Caki2 (cell line): ENCODE measurements around the gene ANKDD1B. TPM values are rescaled to one million over a fixed set of nuclear protein-coding genes. Genes with fewer than 3 reads are reported as not detected.
"Not testable (repeated sequence)": the region's sequence is repeated elsewhere in the genome, so short reads cannot be mapped to it uniquely, and the experiment has no call there.

Experiments used
- DNase-seq: peaks from one replicate; pipeline ENCODE4 v3.0.0-alpha.2; 2015; ENCODE audit warnings: low read depth
- in situ Hi-C: cut with HindIII; loops from 2 replicates; pipeline ENCODE4 v1.10.0; 2016; ENCODE audit warnings: low sequenced_read_pairs, low pct_unique_long_range_greater_than_20kb, mixed read lengths
- total RNA-seq: library from RNA; depleted of rRNA; stranded (reverse); fragments of >200 nt; shearing (Covaris generic); gene quantifications from 2 replicates; pipeline ENCODE4 v1.2.3, GENCODE V29; 2014; ENCODE audit warnings: low replicate concordance; rRNA removed

ANKDD1B gene
- total RNA-seq = 1.5 and 3.6 TPM in 2 replicates

- in situ Hi-C loops = no loop called here
- peak; percentile 56 for DNase-seq
Measured at GRCh38 chr5:75611311-75612225, at the start of gene ANKDD1B. Gene ANKDD1B (plus strand): TSS chr5:75611453. CDS start chr5:75611635, 182 bp downstream.

GRCh38 chr5:75565991-75566709 is 45.1 kb upstream of the ANKDD1B start:
- DNase-seq = peak; percentile 53
- in situ Hi-C loops = not testable (repeated sequence)

GRCh38 chr5:75566710-75567309 is 44.4 kb upstream of the ANKDD1B start:
- peak; percentile 84 for DNase-seq
- in situ Hi-C loops = no loop called here

- peak; percentile 57 for DNase-seq
- in situ Hi-C loops = no loop called here
Measured at GRCh38 chr5:75567710-75568109, 43.5 kb upstream of the ANKDD1B start.

GRCh38 chr5:75568202-75568601 is 43.1 kb upstream of the ANKDD1B start:
- in situ Hi-C loops = no loop called here

GRCh38 chr5:75571547-75571946 is 39.7 kb upstream of the ANKDD1B start:
- no peak for DNase-seq
- in situ Hi-C loops = no loop called here

More at GRCh38 chr5:75568202-75568601, 43.1 kb upstream of the ANKDD1B start:
- no peak for DNase-seq

GRCh38 chr5:75574791-75575190 is 36.5 kb upstream of the ANKDD1B start:
- no peak for DNase-seq
- in situ Hi-C loops = no loop called here

- DNase-seq, in situ Hi-C loops: not testable (repeated sequence)
Measured at GRCh38 chr5:75578280-75578679, 33.0 kb upstream of the ANKDD1B start.

GRCh38 chr5:75584641-75585040 is 26.6 kb upstream of the ANKDD1B start:
- DNase-seq = no peak
- in situ Hi-C loops = no loop called here

GRCh38 chr5:75588666-75589065 is 22.6 kb upstream of the ANKDD1B start:
- DNase-seq = no peak
- in situ Hi-C loops = no loop called here

GRCh38 chr5:75600535-75600934 is 10.7 kb upstream of the ANKDD1B start:
- no peak for DNase-seq
- in situ Hi-C loops = no loop called here

- no peak for DNase-seq
- in situ Hi-C loops = no loop called here
Measured at GRCh38 chr5:75601567-75601966, 9.7 kb upstream of the ANKDD1B start.

- peak; percentile 88 for DNase-seq
- in situ Hi-C loops = no loop called here
Measured at GRCh38 chr5:75601996-75602395, 9.3 kb upstream of the ANKDD1B start.

GRCh38 chr5:75603371-75603770 is 7.9 kb upstream of the ANKDD1B start:
- in situ Hi-C loops = no loop called here
- DNase-seq = no peak

GRCh38 chr5:75603821-75604220 is 7.4 kb upstream of the ANKDD1B start:
- DNase-seq = no peak
- in situ Hi-C loops = no loop called here

GRCh38 chr5:75607341-75607740 is 3.9 kb upstream of the ANKDD1B start:
- in situ Hi-C loops, DNase-seq: not testable (repeated sequence)

- no peak for DNase-seq
- in situ Hi-C loops = no loop called here
Measured at GRCh38 chr5:75608870-75609269, 2.4 kb upstream of the ANKDD1B start.

GRCh38 chr5:75610201-75610600 is 1.1 kb upstream of the ANKDD1B start:
- in situ Hi-C loops = no loop called here
- no peak for DNase-seq

GRCh38 chr5:75610859-75611310 is 368 bp upstream of the ANKDD1B start:
- in situ Hi-C loops = not testable (repeated sequence)
- DNase-seq = peak; percentile 55
